Fibroblast of skin of abdomen (primary cell): ENCODE data around the gene CCR7.
"Not testable (repeated sequence)": the region's sequence is repeated elsewhere in the genome, so short reads cannot be mapped to it uniquely, and the experiment has no call there.

Experiments used
- DNase-seq: peaks from one replicate; pipeline ENCODE4 v3.0.0-alpha.2; 2013

Gene CCR7

DNA sequence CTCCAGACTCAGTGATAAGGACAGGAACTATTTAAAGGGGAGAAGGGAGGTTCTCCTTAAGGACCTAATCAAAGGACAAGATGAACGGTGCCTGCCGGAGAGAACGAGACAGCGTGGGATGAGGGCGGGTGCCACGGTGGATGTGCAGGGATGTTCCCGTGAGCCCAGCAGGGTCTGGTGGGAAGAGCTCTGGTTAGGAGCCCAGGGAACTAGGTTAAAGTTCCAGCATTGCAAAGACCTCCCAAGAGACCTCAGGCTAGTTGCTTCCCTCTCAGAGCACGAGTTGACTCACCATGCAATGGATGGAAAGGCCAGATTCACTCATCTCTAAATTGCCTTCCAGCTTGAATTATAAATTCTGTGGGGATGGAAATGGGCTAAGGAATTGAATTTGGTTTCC lies 14.7 kb downstream of the CCR7 start:
- peak; percentile 87 for DNase-seq

- DNase-seq = peak; percentile 20
These were observed 16.1 kb downstream of the CCR7 start for GRCh38 chr17:40548982-40549685.

- no peak for DNase-seq
These were observed 16.7 kb downstream of the CCR7 start for GRCh38 chr17:40548491-40548981.

- DNase-seq = no peak
These were observed 17.3 kb downstream of the CCR7 start for GRCh38 chr17:40547785-40548478.

DNA sequence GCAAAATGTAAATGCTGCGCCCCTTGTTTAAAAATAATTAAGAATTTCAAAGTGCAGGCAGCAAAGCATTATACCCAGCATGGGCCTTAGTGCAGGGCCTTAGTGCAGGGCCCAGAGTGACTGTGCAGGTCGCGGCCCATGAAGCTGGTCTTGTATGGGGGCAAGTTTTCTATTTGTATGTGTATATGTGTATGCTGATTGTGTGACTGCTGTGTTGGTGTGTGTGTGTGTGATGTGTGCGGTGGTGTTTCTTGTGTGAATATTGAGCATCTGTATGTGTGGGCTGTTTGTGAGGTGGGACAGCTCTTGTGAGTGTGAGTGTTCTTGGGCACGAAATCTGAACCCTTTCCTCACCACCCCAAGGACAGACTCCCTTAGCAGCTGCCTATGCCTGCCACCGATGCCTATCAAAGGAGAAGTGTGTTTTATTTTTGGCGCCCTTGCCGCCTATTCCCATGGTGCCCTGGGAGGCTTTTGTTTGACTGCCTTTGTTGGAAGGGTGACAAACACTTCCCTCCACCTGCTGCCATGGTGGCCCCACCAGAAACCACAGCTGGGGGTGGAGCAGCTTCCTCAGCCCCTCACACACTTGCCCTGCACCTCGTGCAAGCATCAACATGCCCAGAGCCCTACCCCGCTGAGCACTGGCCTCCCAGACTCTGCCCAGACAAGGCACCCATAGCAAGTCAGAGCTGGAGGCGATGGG lies 18.0 kb downstream of the CCR7 start:
- DNase-seq = no peak

DNA sequence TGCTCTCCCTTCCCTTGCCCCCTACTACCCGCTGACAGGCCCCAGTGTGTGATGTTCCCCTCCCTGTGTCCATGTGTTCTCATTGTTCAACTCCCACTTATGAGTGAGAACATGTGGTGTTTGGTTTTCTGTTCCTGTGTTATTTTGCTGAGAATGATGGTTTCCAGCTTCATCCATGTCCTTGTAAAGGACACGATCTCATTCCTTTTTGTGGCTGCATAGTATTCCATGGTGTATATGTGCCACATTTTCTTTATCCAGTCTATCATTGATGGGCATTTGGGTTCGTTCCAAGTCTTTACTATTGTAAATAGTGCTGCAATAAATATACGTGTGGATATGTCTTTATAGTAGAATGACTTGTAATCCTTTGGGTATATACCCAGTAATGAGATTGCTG lies 18.8 kb downstream of the CCR7 start:
- not testable (repeated sequence) for DNase-seq

GRCh38 chr17:40545660-40546059 lies 19.6 kb downstream of the CCR7 start:
- no peak for DNase-seq

- DNase-seq = peak; percentile 86
These were observed 22.5 kb downstream of the CCR7 start for GRCh38 chr17:40542558-40543411.

GRCh38 chr17:40541873-40542557 lies 23.3 kb downstream of the CCR7 start:
- DNase-seq = peak; percentile 59

DNA sequence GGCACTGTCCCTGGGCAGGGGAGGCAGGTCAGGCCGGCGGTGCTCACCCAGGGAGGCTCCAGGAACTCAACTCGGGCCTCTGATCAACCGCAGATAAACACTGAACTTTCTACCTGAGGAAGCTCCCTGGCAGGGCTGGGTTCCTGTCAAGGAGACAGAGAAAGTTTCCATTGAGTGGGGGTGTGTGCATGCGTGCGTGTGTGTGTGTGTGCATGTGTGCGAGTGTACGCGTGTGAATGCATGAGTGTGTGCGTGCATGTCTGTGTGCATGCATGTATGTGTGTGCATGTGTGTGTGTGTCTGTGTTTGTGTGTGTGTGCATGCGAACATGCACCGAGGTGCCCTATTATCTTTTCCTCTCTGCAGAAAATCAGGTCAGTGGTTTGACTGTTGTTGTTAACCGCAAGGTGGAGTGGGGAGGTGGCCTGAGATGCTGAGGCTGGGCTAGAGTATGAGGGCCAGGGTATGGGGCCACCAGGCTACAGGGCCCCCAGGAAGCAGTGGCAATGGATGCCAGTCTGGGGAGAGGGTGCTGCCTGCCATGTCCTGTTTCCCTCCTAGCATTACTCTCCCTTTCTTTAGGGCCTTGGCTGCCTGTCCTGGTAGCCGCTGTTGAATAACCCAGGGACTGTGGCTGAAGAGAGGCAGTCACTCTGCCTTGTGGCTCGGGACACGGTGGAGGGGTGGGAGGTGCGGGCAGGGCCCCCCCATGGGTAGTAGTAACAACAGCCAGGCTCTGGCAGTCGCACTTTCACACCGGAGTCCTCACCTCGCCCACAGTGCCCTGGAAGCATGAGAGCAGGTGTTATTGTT lies 24.0 kb downstream of the CCR7 start:
- no peak for DNase-seq

- DNase-seq = no peak
These were observed 24.8 kb downstream of the CCR7 start for GRCh38 chr17:40540448-40540847.

DNA sequence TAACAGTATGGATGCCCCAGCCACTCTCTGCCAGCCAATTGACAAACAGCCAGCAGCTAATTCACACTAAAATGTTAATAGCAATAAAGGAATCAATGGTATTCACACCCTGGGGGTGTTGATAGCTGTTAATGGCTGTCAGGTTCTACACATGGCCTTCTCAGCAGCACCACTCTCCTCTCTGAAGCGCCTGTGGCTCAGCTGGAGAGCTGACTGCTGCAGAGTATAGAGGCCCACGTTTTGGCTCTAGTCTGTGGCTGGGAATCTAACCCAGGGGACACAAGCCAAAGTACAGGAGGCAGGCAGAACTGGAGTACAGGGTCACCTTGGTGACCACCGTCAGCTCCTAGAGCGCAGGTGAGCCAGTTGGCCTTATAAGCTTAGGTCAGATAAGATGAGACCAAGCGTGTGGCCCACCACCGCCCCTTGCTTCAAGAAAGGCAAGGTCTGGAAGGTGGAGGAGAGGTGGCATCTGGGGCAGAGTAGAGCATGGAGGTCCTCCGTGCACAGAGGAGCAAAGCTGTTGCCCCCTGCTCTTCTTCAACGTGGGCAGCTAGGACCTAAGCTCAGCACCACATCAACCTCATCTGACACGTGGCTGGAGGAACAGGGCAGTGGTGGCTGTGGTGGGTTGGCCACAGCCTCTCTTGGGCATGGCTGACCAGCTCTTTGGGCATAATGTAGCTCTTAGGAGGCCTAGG lies 25.4 kb downstream of the CCR7 start:
- DNase-seq = no peak

DNA sequence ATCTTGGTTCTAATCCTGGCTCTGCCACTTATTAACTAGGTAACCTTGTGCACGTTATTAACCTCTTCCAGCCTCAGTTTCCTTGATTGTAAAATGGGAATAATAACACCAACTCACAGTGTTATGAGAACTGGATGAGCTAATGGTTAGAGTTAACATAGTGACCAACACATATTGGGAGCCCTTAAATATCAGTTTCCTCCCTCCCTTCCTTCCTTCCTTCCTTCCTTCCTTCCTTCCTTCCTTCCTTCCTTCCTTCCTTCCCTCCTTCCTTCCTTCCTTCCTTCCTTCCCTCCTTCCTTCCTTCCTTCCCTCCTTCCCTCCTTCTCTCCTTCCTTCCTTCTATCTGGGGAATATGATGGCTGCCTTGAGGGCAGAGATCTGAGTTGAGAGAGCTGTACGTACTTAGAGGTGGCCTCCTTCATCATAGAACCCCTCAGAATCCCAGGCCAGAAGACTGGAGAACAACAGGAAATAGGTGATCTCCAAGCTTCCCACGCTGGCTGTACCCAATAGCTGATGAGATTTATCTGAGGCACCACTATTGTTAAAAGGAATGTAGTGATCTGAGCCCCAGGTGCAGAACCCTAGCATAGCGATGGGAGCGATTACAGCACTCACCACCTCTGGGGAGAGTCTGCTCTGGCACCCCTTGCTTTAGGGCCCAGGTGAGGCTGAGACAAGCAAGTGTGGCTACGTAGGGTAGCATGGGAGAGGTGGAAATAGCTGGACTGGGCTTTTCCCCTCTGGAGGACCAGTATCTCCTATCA lies 26.2 kb downstream of the CCR7 start:
- DNase-seq = no peak

DNA sequence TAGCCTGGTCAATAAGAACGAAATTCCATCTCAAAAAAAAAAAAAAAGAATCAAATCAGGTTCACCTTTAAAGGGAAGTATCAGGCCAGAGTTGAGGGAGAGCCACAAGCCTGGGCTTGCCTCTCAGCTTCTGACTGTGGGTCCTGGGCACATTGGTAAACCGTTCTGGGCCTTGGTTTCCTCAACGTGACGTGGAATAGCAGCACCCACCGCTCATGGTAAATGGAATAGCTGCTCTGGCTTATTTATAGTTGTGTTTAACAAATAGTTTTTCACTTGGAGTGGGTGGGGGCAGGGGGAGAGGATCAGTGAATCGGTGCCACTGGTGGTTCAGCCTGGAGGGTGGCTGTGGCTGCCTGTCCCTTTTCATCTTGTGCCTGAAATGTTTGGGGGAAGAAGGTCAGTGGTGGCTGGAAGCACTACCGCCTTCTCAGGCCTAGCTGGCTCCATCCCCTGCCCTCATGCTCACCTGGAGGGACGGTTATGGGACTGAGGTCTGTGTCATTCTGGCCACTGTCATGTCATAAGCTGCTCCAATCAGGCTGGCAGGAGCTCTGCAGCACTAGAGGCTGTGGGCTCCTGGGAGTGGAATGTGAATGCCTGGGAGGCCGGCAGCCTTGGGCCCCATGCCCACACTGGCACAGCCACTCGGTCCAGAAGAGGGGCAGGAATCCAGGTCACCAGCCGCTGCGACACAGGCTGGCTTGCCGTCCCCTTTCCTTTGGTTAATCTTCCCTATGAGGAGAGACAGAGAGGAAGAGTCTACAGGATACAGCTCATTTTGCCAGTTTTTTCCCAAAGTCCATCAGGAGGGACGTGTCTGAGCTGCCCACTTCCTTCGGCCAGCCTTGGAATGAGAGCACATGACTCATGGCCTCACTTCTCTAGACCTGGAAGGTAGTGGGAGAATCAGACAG lies 27.0 kb downstream of the CCR7 start:
- DNase-seq = no peak

DNA sequence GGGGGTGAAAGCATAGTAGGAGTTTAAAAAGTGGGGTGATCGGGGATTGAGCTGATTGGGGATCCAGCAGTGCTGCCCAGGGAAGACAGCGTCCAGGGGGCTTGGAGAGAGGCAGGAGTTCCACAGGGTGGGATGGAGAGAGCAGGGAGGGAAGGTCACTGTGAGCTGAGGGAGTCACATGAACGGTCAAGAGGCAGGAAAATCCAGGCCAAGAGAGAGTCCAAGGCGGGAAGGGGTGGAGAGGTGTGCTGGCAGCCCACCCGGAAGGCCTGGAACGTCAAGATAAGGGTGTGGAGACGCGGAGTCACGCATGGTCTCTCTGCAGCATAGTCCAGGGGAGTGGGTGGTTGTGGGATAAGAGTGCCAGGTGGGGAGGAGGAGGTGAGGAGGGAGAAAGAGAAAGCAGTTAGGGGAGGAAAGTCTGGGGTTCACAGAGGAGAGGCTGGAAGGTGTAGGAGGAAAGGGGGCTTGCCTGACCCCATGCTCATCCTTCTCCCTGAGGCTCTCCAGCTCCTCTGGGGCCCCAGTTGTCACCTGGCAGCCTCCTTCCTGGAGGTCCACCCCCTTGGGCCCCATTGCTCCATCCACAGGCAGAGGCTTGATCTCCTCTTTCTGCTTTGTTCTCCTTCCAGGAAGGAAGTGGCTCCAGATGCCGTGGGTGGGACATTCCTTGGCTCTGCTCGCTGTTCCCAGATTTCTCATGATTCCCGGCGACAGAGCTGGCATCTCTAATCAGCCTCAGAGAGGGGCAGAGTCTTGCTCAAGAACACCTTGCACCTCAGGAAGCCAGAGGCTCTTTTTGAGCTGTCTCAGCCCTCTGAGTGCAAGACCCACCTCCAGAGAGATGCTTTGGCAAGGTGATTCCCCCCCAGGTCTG lies 28.7 kb downstream of the CCR7 start:
- DNase-seq = peak; percentile 40

GRCh38 chr17:40535924-40536294 lies 29.4 kb downstream of the CCR7 start:
- DNase-seq = no peak

- no peak for DNase-seq
These were observed 29.8 kb downstream of the CCR7 start for GRCh38 chr17:40535438-40535837.
